SIG-M5 treated with dmso at 0.1 percent for 504 hours (cell line): Measurements from ENCODE around the gene NELL2.
"Not testable (repeated sequence)": the region's sequence is repeated elsewhere in the genome, so short reads cannot be mapped to it uniquely, and the experiment has no call there.

Source experiments
- DNase-seq: peaks from one replicate; lab custom pipeline; 2025; ENCODE audit not compliant: unreplicated experiment; lab: John Stamatoyannopoulos, UW

NELL2 gene

GRCh38 chr12:44875954-44876543, at the start of gene NELL2:
Gene NELL2, minus strand, starts transcription at chr12:44876315. Its CDS starts 446 bp downstream, at chr12:44875869.
- DNase-seq: no peak

DNA sequence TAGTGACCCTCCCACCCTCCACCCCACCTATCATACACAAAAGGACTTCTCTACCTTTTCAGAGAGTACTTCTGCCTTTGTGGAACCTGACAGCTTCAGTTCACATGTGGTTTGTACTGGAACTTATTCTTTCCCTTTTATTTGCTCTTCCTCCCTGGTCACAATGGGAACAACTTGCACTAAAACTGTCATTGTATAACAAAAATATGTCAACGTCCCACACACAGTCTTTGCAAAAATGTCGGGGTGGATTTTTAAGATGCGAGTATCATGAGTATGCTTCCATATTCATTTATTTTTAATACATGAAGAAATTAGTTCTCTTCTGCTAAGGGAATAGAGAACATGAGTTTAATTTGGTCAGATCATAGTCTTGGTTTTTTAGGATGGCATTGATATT, 45.6 kb upstream of the NELL2 start:
- DNase-seq: no peak

GRCh38 chr12:44917141-44917540, 41.0 kb upstream of the NELL2 start:
- no peak for DNase-seq

DNA sequence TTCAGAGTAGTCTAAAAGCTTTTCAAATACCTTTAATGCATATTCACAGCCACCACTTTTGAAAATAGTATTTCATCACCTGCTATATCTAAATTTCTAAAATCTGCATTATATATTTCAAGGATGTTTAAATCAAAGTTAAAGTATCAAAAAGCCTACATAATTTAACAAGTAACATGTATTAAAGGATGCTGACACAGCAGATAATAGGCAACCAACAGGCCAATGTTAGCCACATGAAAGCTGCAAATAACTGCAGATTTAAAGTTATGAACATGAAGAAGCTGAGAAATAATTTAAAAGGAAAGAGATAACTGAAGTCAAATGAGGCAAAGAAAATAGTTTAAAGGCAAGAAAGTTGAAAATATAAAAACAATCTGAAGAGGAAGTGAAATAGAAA, 39.8 kb upstream of the NELL2 start:
- no peak for DNase-seq

GRCh38 chr12:44904321-44904720, 28.2 kb upstream of the NELL2 start:
- DNase-seq: no peak

DNA sequence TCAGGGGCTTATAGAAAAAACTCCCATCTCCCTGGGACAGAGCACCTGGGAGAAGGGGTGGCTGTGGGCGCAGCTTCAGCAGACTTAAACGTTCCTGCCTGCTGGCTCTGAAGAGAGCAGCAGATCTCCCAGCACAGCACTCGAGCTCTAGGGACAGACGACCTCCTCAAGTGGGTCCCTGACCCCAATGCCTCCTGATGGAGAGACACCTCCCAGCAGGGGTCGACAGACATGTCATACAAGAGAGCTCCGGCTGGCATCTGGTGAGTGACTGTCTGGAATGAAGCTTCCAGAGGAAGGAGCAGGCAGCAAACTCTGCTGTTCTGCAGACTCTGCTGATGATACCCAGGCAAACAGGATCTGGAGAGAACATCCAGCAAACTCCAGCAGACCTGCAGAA, 22.0 kb upstream of the NELL2 start:
- not testable (repeated sequence) for DNase-seq

DNA sequence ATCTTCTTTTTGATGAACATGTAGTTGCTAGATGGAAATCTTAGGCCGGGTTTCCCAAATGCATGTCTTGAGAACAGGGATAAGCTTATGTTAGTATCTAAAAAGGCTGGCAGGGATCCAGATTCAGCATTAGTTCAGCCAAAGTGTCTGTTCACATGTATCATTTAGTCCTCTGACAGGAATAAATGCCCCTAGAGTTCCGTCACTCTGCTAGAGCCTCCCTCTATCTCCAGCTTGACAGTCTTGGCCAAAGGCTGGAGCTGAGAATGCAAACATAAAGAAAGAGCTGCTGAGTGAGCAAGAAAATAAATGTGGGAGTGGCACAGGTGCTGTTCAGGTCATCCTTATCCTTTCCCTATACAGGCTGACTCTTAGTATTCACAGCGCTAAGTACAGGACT, 13.8 kb upstream of the NELL2 start:
- DNase-seq: no peak

DNA sequence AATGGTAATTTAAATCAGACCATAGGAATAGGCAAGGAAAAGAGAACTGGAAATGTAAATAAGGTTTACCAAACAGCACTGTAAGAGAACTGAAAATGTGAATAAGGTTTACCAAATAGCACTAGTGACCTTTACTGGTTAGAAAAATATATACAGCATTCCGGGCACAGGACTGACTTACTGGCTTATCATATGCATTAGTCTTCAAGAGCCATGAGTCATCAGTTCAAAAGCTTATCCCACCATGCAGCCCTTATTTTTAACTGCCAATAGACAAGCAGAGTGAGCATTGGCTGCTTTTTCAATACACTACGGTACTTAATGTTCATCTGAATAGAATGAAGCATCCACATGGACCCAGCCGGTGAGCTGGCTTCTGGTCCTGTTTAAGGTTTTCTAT, 13.0 kb upstream of the NELL2 start:
- no peak for DNase-seq

GRCh38 chr12:44885902-44886301, 9.8 kb upstream of the NELL2 start:
- no peak for DNase-seq

- no peak for DNase-seq
Measured at GRCh38 chr12:44881197-44881596, 5.1 kb upstream of the NELL2 start.

GRCh38 chr12:44876544-44877410, 662 bp upstream of the NELL2 start:
- no peak for DNase-seq

GRCh38 chr12:44875417-44875953, 630 bp downstream of the NELL2 start:
- no peak for DNase-seq

DNA sequence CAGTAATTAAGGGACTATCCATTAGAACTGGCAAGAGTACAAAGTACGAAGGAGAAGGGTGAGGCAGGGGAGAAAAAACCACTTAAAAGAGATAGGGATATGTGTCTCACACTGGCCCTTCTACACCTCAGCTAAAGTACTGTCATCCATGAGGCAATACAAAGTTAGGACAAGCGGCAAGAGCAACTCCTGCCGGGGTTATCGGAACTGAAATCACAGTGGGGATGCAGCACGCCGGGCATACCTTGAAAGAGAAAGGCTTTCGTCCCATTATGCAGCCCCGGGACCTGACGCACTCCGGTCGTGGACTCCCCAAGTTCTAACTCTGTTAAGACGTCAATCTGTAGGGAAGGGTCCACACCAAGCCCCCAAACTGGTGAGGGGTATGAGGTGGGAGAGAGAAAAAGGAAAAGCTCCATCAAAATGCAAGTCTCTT, 1.1 kb downstream of the NELL2 start:
- DNase-seq: no peak

DNA sequence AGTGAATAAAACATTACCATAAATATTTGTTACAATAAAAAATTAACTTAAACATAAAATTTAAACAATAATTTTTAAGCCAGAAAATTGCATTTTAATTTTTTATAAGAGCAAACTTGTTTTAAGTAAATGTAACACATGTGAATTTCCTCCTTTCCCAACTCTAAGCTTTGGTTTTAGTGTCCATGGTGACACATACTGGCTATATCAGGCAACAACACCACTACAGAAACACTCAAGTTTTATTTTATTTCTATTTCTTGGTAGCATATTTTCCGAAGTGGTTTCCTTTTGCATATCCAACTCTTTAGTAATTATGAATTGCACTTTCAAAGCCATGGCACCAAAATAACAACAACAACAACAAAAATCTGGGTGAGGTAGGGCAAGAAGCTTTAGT, 2.2 kb downstream of the NELL2 start:
- DNase-seq: peak; percentile 9

GRCh38 chr12:44869503-44869902, 6.6 kb downstream of the NELL2 start:
- no peak for DNase-seq

DNA sequence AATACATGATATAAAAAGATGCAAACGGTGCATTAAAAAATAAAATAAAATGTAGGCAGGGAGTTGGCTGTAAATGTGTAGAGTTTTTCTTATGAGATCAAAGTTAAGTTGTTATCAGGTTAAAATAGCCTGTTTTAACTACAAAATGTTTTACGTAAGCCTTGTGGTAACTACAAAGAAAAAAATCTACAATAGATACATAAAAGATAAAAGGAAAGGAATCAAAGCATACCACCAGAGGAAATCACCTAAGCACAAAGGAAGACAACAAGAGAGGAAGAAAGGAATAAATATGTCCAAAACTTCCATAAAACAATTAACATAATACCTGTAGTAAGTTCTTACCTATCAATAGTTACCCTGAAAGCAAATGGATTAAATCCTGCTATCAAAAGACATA, 12.2 kb downstream of the NELL2 start:
- DNase-seq: no peak

- no peak for DNase-seq
Measured at GRCh38 chr12:44859998-44860689, 16.0 kb downstream of the NELL2 start.

- no peak for DNase-seq
Measured at GRCh38 chr12:44858226-44858855, 17.8 kb downstream of the NELL2 start.

GRCh38 chr12:44852483-44852882, 23.6 kb downstream of the NELL2 start:
- DNase-seq: no peak

GRCh38 chr12:44851586-44851985, 24.5 kb downstream of the NELL2 start:
- DNase-seq: no peak

DNA sequence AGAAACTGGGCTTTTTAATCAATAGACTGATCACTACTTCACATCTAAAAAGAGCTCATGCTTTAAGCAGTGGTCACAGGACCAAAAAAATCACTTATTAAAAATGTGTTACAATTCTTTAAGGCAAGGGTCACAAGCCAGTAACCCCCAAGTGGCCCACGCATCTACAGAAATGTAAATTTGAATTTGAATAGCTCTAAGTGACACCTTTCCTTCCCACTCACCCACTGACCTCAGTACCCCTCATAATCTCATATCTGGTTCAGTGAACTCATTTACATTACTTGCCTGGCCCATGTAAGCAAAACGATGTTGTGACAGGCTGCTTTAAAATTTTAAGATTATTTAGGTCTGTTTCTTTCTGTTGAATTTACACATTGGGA, 27.4 kb downstream of the NELL2 start:
- DNase-seq: no peak
